Measurements from ENCODE around the gene ARL13A.
"Not testable (repeated sequence)": the region's sequence is repeated elsewhere in the genome, so short reads cannot be mapped to it uniquely, and the experiment has no call there.

The ARL13A gene

DNA sequence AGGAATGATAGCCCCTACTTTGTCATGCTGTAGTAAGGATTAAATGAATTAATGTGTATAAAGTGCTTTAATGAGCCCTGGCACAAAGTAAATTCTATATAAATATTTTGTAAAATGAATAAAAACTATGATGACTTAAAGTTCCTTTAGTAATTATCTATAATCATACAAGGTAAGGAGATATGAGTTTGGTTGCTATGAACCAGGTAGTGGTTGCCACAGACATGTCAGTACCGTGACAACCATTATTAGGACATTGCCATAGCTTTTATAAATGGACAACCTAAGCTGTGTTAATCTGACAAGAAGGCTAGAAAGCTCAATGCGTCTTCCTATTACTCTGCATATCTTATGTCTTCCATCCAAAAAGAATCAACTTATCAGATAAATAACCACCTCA lies at the start of gene ARL13A:
Gene ARL13A, plus strand, starts transcription at position 301 of the 400 bp plus-strand sequence. CDS start 3,982 bp downstream, outside the sequence.
- no peak for DNase-seq

- no peak for DNase-seq
Observed at GRCh38 chrX:100924375-100924774, 45.1 kb upstream of the ARL13A start.

DNA sequence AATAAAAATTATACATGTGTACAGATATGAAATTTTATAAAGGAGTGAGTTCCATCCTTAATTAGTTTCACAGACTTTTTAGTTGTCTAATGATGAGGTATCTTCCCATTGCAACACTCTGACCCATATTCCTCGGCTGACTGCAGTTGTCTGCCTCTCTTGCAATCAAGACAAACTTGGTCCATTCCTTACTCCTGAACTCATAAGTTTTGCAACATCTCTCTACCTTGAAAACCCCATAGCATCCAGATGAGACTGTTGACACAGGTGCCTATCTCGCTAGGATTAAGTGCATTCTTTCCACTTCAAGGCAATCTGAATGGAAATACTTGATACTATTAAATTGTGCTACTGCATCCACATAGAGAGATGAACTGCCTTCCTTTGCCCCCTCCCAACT lies 43.1 kb upstream of the ARL13A start:
- no peak for DNase-seq

GRCh38 chrX:100928660-100929613 lies 40.6 kb upstream of the ARL13A start, which contains the start of gene XKRX:
Gene XKRX (minus strand): TSS chrX:100928917. CDS start chrX:100928304, 613 bp downstream.
- peak; percentile 71 for DNase-seq

DNA sequence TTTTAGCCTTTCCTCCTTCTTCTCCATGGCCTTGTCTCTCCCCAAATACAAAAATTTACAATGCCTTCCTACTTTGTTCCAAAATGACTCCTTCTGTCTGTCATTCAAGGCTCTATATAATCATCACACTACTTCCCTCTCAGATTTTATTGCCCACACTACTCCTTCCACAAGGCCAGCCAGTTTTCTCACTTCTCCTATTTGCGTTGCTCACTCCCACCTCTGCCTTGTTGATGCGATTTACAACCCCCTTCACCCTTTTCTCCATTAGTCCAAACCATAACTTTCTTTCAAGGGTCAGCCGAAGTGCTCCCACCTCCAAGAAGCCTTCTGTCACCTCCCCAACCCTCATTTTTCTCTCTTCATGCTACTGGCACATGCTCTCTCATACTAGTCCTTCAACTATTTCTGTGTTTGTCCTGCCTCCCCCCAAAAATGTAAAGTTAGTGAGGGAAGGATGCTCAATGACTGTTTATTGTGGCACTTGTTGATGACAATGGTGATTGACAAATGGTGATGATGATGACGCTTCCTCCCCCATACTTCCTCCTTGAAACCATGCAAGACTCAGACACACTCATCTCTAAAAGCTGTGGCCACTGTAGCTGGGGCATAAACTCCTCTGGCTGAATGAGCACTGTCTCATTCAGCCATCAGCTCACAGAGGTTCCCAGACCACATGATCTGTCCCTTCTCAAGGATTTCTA lies 38.1 kb upstream of the ARL13A start:
- no peak for DNase-seq

- no peak for DNase-seq
Observed at GRCh38 chrX:100931925-100932285, 37.6 kb upstream of the ARL13A start.

DNA sequence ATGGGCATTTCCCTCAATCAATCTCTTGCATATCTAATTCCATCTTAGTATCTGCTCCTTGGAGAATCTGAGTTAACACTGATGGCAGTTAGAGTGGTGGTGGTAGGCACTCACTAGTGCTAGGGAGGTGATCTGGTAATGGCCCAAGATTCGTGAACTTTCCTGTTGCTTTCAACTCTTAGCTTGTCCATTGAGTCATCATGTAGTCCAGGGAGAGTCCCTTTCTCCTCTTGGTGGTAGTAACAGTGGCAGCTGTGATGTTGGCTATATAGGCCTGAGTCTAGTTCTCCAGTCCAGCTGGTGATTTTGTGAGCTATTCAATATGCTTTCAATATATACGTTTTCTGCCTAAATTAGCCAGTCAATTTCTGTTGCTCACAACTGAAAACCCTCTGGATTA lies 33.7 kb upstream of the ARL13A start:
- DNase-seq: no peak

DNA sequence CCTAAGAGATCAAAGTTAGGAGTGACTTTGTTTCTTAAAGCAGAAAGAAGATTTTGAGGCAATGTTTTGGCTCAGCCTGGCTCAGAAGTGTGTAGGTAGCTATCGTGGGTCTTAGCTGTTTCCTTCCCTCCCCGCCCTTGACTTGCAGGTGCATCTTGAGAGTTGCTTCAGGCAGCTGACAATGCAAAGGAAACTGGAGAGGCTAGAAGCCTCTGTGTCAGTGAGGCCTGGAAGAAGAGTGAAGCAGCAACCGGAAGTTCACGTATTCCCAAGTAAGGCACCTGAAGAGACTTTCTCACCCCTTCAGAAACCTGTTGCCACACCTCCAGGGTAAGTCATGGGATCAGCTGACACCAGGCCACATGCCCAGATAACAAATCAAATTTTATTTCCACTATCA lies 30.2 kb upstream of the ARL13A start:
- DNase-seq: no peak

DNA sequence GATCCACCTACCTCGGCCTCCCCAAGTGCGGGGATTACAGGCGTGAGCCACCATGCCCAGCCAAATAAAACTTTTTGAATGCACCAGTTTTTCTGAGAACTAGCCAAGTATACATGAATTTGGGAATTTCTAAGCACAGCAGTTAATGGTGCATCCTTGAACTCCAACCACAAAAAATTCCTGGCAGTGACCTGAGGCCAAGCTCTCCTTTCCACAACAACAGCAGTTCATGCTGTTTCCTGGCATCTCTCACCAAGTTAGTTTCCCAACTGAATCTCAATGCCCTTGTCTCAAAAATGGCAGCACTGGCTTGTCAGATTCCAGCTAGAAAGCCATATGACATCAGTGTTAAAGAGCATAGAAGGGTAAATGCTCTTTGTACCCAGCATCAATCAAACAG lies 24.9 kb upstream of the ARL13A start:
- no peak for DNase-seq

GRCh38 chrX:100946299-100946927 lies 23.1 kb upstream of the ARL13A start:
- DNase-seq: no peak

DNA sequence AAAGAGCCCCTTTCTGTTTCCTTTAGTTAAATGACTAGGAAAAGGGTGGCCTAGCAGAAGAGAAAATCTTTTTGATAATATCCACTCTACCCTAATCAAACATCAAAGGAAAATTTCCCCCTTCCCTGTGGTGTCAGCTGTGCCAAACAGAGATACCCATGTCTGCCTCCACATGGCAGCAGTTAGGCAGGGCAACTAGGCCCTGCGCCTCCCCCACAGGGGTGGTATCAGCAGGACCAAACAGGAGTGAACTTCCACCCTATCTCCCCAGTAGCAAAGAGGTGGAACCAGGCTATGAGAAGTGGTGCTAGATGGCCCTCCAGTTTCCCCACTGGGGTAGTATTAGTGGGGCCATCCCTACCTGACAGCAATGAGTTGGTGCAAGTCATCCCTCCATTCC lies 21.0 kb upstream of the ARL13A start:
- DNase-seq: no peak

GRCh38 chrX:100962811-100963210 lies 6.7 kb upstream of the ARL13A start:
- DNase-seq: no peak

GRCh38 chrX:100964362-100964761 lies 5.1 kb upstream of the ARL13A start:
- DNase-seq: no peak

DNA sequence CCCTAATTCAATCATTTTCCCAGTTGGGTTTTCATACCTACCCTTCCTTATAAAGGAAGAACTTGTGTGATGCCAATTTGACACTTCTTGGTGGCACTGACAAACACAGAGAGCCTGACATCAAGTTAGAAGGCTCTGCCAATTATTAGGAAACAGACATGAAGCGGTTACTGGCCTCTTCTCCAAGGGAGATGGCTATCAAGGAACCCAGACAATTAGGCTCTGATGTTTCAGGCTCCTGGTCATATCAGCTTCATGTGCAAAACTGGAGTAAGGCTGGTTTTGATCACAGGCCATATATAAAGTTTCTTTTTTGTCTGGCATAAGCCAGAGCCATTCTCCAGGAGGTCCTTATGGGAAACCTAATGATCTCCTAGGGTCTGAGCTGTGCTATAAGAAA lies 428 bp downstream of the ARL13A start:
- no peak for DNase-seq

DNA sequence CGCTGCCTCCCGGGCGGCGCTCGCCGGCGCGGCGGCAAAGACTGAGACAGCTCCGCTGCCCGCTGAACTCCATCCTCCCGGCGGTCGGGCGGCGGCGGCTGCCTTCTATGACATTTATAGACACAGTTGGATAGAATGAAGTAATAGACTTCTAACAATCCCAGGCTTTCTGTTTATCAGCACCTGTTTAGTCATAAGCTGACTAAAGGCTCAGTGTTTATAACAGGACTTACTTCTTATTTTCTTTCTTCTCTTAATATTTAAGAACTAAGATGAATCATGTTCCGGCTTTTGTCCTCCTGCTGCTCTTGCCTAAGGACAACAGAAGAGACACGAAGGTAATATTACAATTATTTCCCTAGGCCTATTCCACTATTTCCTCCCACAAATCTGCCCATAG lies 3.9 kb downstream of the ARL13A start:
- no peak for DNase-seq

DNA sequence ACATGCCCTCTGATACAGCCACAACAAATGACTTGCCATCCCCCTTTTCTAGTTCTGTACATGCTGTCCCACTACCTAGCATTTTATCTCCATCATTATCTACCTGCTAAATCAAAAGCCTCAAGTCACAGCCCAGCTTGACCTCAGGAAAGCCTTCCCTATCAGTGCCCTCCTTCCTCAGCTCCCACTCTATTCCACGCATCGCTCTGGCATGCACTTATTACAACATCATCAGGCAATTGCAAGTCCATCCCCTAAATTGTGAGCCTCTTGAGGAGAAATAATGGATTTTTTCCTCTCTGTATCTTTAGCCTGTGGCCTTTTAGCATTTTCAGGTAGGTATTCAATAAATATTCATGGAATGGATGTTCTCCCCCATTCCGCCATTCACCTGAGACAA lies 5.7 kb downstream of the ARL13A start:
- no peak for DNase-seq

DNA sequence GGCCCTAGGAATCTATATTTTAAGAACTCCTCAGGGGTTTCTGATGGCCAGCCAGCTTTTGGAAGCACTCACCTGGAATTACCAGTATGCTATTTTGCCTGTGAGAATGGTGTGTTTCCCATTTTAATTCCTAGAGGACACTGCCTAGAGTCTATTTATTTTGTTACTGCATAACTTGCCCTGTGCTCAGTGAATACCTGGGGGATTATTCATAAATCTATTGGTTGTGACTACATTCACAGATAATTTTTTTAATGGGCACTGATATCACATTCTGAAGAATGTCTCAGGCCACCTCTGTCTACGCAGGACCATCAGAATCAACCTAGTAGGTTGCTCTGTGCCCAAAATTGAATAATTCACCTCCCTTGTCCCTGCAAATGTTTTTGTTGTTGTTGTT lies 6.7 kb downstream of the ARL13A start:
- no peak for DNase-seq

- DNase-seq: no peak
Observed at GRCh38 chrX:100979881-100980607, 10.5 kb downstream of the ARL13A start.

- DNase-seq: no peak
Observed at GRCh38 chrX:100980608-100981497, 11.3 kb downstream of the ARL13A start.

DNA sequence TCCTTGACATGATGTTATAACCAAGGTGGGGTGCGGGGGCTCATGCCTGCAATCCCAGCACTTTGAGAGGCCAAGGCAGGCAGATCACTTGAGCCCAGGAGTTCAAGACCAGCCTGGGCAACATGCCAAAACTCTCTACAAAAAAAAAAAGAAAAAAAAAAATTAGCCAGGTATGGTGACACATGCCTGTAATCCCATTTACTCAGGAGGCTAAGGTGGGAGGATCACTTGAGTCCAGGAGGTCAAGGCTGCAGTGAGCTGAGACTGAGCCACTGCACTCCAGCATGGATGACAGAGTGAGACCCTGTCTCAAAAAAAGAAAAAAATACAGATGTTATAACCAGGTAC lies 12.0 kb downstream of the ARL13A start:
- not testable (repeated sequence) for DNase-seq

DNA sequence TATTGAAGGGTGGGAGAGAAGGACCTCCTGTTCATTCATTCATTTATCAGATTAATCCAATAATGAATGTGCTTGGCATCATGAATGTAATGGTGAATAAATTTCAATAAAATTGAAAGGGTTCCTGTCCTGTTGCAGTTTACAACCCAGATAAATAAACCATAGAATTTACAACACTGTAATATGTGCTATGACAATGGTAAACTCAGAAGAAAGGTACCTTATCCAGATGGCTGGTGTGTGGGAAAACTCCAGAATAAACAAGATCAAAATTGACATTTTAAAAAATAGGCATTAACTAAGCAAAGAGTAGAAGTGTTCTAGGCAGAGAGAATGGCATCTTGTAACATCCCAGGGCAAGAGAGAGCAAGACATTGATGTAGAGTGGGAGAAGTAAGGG lies 15.3 kb downstream of the ARL13A start:
- DNase-seq: no peak

GRCh38 chrX:100990139-100990538 lies 20.6 kb downstream of the ARL13A start:
- no peak for DNase-seq
